ENCODE data around the gene UTP14A.

- TF ChIP-seq POLR2AphosphoS5 (IDR thresholded peaks at IDR 0.05; ENCODE audit: low read depth) (no peak), CTCF (IDR thresholded peaks at IDR 0.05; ENCODE audit: insufficient read depth, low read length) (no peak), REST (IDR thresholded peaks at IDR 0.05; ENCODE audit: insufficient replicate concordance, low read depth) (no peak)
Observed at GRCh38 chrX:129934461-129934860, 28.5 kb downstream of the UTP14A start.
